ENCODE results near the gene ASCC1. TPM values are rescaled to one million over a fixed set of nuclear protein-coding genes. Genes with fewer than 3 reads are reported as not detected.

The ASCC1 gene
- polyA plus RNA-seq, 1 experiment: 18.5 TPM

DNA sequence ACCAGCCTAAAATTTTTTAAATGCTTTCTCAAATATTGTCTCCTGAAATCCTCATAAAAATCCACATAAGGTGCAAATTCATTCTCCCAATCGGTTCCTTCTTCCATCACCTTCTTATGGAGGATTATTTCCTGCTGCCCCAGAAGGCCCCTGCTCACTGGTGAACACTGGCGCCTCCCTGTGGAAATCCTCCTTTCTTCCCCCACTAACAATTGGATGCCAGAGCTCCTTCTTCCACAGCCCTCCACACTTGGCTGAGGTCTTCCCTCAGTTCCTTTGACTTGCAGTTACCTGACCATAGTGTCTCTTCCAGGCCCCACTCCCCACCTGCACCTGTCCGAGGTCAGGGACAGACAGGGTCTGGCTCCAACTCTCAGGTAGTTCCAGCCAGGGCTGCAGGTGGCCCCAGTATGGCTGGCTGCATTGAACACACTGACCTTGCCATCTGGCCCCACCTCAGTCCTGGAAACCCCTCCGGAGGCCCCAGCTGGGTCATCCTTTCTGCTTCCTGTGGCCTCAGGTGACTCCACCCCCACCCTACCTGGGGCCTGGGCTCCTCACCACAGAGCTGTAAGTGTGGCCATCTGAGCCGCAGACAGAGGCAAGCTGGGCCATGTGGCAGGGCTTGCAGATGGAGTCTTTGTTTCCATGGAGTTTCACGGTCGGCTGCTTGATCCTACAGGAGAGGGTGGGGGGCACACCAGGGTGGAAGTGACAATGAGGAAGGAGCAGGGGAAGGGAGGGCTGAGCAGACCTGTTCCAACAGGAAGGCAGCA lies 146.1 kb downstream of the ASCC1 start:
- no peak overlapping the region for H3K4me3 ChIP-seq (ENCODE audit: low read depth, low read length)
- CTCF ChIA-PET: interaction anchor here (0.5 to 1.1 kb wide), 5 partner anchors 25 to 1364 kb away, joined by 3 read pairs; no protein-coding TSS in a partner anchor
- POLR2A ChIA-PET: no interaction called here
- peaks cover 5% of the 10 kb centered on the region for H3K27me3 ChIP-seq (ENCODE audit: control insufficient read depth, insufficient read depth, low read length)
- H3K36me3 ChIP-seq (ENCODE audit: control insufficient read depth, insufficient read depth, low read length): no peaks in the 10 kb centered on the region
- no peak for DNase-seq (ENCODE audit: low read depth)
- TF ChIP-seq, protein P1, sequence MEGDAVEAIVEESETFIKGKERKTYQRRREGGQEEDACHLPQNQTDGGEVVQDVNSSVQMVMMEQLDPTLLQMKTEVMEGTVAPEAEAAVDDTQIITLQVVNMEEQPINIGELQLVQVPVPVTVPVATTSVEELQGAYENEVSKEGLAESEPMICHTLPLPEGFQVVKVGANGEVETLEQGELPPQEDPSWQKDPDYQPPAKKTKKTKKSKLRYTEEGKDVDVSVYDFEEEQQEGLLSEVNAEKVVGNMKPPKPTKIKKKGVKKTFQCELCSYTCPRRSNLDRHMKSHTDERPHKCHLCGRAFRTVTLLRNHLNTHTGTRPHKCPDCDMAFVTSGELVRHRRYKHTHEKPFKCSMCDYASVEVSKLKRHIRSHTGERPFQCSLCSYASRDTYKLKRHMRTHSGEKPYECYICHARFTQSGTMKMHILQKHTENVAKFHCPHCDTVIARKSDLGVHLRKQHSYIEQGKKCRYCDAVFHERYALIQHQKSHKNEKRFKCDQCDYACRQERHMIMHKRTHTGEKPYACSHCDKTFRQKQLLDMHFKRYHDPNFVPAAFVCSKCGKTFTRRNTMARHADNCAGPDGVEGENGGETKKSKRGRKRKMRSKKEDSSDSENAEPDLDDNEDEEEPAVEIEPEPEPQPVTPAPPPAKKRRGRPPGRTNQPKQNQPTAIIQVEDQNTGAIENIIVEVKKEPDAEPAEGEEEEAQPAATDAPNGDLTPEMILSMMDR (IDR thresholded peaks at IDR 0.05; ENCODE audit: insufficient read depth, low read depth, low read length): peak; percentile 26; the same call in 1 of the 2 replicates

DNA sequence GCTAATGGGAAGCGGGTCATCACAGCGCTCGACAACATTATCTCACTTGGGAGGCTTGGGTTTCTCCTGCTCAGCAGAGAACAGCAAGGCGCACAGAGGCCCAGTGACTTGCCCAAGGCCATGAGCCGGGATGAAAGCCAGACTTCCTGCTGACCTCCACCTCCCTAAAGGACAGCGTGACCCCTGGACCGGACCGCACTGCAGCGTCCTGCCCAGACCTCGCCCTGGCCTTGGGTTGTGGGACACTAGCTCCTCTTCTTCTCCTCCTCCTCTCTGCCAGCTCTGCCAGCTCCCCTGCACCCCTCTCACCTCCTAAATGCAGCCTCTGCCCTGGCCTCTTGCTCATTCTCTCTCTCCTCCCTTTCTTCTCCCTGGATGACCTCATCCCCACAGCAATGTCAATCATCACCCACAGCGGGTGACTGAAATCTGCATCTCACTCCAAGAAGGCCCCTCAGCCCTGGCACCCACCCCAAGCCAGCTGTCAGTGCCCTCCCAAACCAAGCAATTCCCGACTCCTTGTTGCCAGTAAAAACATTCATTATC lies 147.1 kb downstream of the ASCC1 start:
- Histone ChIP-seq H3K36me3 (ENCODE audit: control insufficient read depth, insufficient read depth, low read length) (no peaks in the 10 kb centered on the region), H3K27me3 (ENCODE audit: control insufficient read depth, insufficient read depth, low read length) (peaks cover 2% of the 10 kb centered on the region; the same call in 1 of the 2 replicates), H3K4me3 (ENCODE audit: low read depth, low read length) (no peak overlapping the region)
- no peak for DNase-seq (ENCODE audit: low read depth)
- ChIA-PET CTCF (interaction anchor here (0.6 to 1.5 kb wide), 3 partner anchors 10 to 271 kb away, joined by 3 read pairs; no protein-coding TSS in a partner anchor), POLR2A (no interaction called here)
- TF ChIP-seq, protein P1 (IDR thresholded peaks at IDR 0.05; ENCODE audit: insufficient read depth, low read depth, low read length): no peak

DNA sequence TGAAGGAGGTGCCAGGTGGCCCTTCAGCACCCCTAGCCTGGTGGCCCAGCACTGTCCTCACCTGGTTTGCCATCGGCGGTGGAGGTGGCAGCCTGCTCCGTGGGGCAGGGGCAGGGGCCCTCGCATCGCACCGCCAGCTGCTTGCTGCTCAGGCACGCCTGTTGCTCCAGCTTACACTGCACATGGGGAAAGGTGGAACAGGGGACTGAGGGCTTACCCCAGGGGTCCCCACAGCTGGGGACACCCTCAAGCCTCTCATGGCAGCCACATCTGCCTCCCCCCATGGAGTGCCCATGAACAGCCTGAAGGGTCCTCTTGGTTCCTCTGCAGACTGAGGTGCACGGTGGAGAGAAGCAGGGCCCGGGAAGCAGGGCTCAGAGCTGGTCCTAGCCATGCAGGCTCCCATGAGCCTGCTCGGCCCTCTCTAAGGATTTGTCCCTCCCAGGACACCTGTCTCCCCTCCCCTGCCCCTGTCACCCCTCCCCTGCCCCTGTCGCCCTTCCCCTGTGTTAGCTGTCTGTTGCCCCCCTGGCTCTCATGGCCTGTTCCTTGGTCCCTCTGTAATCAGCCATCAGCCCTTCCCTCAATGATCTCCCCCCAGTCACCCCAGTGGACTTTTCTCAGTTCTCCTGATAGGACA lies 147.8 kb downstream of the ASCC1 start:
- no peak overlapping the region for H3K4me3 ChIP-seq (ENCODE audit: low read depth, low read length)
- 0 out of 2 replicates have a peak, but pooled peaks cover 2% of the 10 kb centered on the region for H3K27me3 ChIP-seq (ENCODE audit: control insufficient read depth, insufficient read depth, low read length)
- DNase-seq (ENCODE audit: low read depth): no peak
- ChIA-PET POLR2A (no interaction called here), CTCF (interaction anchor here (0.6 to 1.6 kb wide), 4 partner anchors 10 to 272 kb away, joined by 3 read pairs; no protein-coding TSS in a partner anchor)
- H3K36me3 ChIP-seq (ENCODE audit: control insufficient read depth, insufficient read depth, low read length): no peaks in the 10 kb centered on the region
- TF ChIP-seq, protein P1 (IDR thresholded peaks at IDR 0.05; ENCODE audit: insufficient read depth, low read depth, low read length): no peak

DNA sequence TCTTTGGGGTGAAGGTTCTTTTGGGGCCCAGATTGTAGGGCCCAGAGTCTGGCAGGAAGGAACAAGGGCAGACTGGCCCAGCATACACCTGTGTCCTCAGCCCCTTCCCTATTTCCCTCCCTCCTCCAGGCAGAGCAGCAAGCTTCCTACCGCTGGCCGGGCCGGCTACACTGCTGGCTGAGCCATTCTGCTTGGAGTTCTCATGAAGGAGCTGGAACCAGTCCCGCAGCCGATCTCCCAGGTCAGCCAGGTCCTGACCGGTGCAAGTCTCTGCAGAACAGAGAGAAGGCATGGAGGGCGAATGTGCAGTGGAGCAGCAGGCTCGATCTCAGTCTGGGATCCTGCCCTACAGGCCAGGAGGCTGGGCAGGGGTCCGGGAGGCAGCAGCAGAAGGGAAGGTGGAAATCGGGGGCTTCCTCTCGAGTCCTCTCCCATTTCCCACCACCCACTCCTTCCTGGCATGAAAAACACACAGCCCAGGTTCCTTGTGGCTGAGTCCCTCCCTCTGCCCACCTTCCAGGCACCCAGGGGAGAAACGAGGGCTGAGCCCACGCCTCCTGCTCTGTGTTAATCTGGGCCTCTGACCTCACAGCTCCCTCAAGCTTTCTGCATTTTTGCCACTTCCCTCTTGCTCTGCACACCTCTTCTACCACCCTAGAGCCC lies 148.5 kb downstream of the ASCC1 start:
- POLR2A ChIA-PET: no interaction called here
- Histone ChIP-seq H3K36me3 (ENCODE audit: control insufficient read depth, insufficient read depth, low read length) (no peaks in the 10 kb centered on the region), H3K27me3 (ENCODE audit: control insufficient read depth, insufficient read depth, low read length) (0 out of 2 replicates have a peak, but pooled peaks cover 2% of the 10 kb centered on the region), H3K4me3 (ENCODE audit: low read depth, low read length) (no peak overlapping the region)
- TF ChIP-seq, protein P1 (IDR thresholded peaks at IDR 0.05; ENCODE audit: insufficient read depth, low read depth, low read length): no peak
- CTCF ChIA-PET: interaction anchor here (1.1 to 1.6 kb wide), 2 partner anchors 11 to 171 kb away, joined by 3 read pairs; no protein-coding TSS in a partner anchor
- no peak for DNase-seq (ENCODE audit: low read depth)

Measured in BJ (cell line).